ENCODE measurements around the gene FLNA.
"Not testable (repeated sequence)": the region's sequence is repeated elsewhere in the genome, so short reads cannot be mapped to it uniquely, and the experiment has no call there.

The FLNA gene

GRCh38 chrX:154397888-154398667, 23.6 kb upstream of the FLNA start, which contains the start of gene RPL10:
Gene RPL10 (plus strand): TSS chrX:154398377. CDS start chrX:154398520, 143 bp downstream.
- DNase-seq = peak; percentile 52 to 79 (median 72)

GRCh38 chrX:154396973-154397887, 22.8 kb upstream of the FLNA start:
- DNase-seq = peak in 1 of 4 experiments; percentile 50

GRCh38 chrX:154396363-154396762, 21.9 kb upstream of the FLNA start:
- not testable (repeated sequence) for DNase-seq

GRCh38 chrX:154389812-154390747, 15.6 kb upstream of the FLNA start:
- not testable (repeated sequence) for DNase-seq

GRCh38 chrX:154388649-154389048, 14.2 kb upstream of the FLNA start:
- not testable (repeated sequence) for DNase-seq

GRCh38 chrX:154388094-154388493, 13.7 kb upstream of the FLNA start:
- DNase-seq = not testable (repeated sequence)

- DNase-seq = no peak
Measured at GRCh38 chrX:154384284-154384892, 10.0 kb upstream of the FLNA start.

- DNase-seq = no peak
Measured at GRCh38 chrX:154383359-154384283, 9.2 kb upstream of the FLNA start.

- DNase-seq = no peak
Measured at GRCh38 chrX:154382483-154383069, 8.1 kb upstream of the FLNA start.

- DNase-seq = no peak
Measured at GRCh38 chrX:154381271-154381670, 6.8 kb upstream of the FLNA start.

- no peak for DNase-seq
Measured at GRCh38 chrX:154380787-154381186, 6.4 kb upstream of the FLNA start.

GRCh38 chrX:154380153-154380552, 5.7 kb upstream of the FLNA start:
- no peak for DNase-seq

GRCh38 chrX:154379569-154379951, 5.1 kb upstream of the FLNA start:
- no peak for DNase-seq

GRCh38 chrX:154378799-154379568, 4.5 kb upstream of the FLNA start, which contains the start of gene EMD:
Gene EMD (plus strand): TSS chrX:154379295. CDS start chrX:154379485, 190 bp downstream.
- DNase-seq = peak; percentile 86 to 100 (median 99)

- DNase-seq = peak in 2 of 4 experiments; percentile 19 to 30
Measured at GRCh38 chrX:154378059-154378798, 3.8 kb upstream of the FLNA start.

- DNase-seq = no peak
Measured at GRCh38 chrX:154376774-154377173, 2.3 kb upstream of the FLNA start.

GRCh38 chrX:154375156-154375504, 696 bp upstream of the FLNA start:
- no peak for DNase-seq

GRCh38 chrX:154373340-154374306, 811 bp downstream of the FLNA start:
- DNase-seq = peak in 1 of 4 experiments; percentile 19

Measured in activated naive CD4-positive, alpha-beta T cell (primary cell).